Jurkat, Clone E6-1 (cell line): ENCODE measurements around the gene DDB1. TPM values are rescaled to one million over a fixed set of nuclear protein-coding genes. Genes with fewer than 3 reads are reported as not detected.
A peak's percentile ranks its signal among the peaks of the same experiment; 100 is the strongest.

Experiments
- DNase-seq: peaks from one replicate; pipeline ENCODE4 v3.0.0-alpha.2; 2011; ENCODE audit warnings: low read depth, low spot score
- H3K4me3 ChIP-seq: 2 replicates; pipeline ENCODE4 v1.5.1; 2011; ENCODE audit warnings: mild to moderate bottlenecking, low read length, control low read depth, moderate library complexity
- polyA plus RNA-seq: library from polyadenylated mRNA; unstranded; fragments of >200 nt; gene quantifications from one replicate; pipeline ENCODE4 v1.2.1, GENCODE V29; 2012; ENCODE audit warnings: missing spikeins; ENCODE audit not compliant: insufficient read length, insufficient read depth

The DDB1 gene
- 206 TPM for polyA plus RNA-seq

DNA sequence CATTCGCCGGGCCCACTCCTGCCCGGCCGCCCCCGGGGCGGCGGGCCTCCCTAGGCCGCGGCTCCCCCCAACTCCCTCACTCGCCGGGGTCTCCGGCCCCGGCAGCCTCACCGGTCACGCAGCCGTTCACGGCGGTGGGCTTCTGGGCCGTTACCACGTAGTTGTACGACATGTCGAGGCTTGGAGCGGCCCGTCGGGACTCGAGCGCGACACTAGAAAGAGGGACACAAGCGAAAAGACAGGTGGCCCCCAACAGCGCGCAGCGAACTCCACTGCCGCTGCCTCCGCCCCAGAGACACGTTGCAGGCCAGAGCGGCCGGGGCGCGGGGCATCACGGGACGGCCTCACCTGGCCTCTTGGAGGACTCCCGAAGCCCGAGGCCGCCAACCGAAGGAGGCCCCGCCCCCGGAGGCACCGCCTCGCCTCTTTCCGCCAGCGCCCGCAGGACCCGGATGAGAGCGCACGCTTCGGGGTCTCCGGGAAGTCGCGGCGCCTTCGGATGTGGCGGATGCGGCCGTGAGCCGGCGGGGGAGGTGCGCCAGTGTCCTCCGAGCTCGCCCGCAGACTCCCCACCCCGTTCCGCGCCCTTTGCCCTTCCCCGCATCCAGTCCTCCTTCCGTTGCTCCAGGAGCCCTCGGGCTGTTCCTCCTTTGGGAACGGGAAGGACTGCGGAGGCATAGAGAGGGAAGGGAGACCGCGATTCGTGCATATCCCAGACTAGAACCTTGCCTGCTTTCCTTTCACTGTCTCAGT, at the start of gene DDB1, which contains the start of gene TKFC:
TSS of gene DDB1 (minus strand) at position 309 of the 753 bp plus-strand sequence. CDS start at position 172, 137 bp downstream.
TSS of gene TKFC (plus strand) at position 432 of the 753 bp plus-strand sequence. CDS start 1,501 bp downstream, outside the sequence.
- DNase-seq, result peak; percentile 92
- peak within 1 kb of the TSS; percentile 79 for H3K4me3 ChIP-seq

DNA sequence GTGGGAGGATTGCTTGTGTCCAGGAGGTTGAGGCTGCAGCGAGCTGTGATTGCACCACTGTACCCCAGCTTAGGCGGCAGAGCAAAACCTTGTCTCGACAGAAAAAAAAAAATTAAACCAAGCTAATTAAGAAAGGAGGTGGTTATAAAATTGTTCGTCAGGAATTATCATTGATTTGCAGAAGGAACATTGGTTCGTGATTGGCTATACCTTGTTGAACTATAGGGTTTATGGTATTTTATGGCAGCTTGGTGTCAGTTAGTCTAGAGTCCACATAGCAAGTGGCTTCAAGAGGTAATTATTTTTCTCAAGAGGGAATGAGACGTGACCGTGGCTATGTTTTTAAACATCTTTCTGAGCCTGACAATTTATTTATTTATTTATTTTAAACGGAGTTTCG, 48.0 kb upstream of the DDB1 start:
- DNase-seq, result no peak
- H3K4me3 ChIP-seq, result no peak overlapping the region

DNA sequence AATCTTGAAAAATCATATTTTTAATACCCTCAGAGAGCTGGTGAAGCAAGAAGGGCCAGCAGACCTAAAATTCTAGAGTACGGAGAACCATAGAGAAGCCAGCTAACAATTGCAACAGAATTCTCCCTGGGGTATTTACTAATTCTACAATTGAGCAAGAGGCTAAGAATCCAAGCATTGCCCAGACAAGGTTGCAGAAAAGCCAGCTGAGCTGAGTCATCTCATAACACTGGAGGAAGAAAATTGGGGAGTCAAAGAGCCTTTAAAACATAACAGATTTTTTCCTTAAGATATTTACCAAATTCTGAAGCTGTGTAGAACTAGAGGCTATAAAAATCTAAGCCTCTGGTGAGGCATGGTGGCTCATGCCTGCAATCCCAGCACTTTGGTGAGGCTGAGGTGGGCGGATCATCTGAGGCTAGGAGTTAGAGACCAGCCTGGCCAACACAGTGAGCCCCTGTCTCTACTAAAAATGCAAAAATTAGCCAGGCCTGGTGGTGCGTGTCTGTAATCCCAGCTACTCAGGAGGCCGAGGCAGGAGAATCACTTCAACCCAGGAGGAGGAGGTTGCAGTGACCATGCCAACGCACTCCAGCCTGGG, 45.9 kb upstream of the DDB1 start:
- DNase-seq, result no peak
- H3K4me3 ChIP-seq, result no peak overlapping the region

DNA sequence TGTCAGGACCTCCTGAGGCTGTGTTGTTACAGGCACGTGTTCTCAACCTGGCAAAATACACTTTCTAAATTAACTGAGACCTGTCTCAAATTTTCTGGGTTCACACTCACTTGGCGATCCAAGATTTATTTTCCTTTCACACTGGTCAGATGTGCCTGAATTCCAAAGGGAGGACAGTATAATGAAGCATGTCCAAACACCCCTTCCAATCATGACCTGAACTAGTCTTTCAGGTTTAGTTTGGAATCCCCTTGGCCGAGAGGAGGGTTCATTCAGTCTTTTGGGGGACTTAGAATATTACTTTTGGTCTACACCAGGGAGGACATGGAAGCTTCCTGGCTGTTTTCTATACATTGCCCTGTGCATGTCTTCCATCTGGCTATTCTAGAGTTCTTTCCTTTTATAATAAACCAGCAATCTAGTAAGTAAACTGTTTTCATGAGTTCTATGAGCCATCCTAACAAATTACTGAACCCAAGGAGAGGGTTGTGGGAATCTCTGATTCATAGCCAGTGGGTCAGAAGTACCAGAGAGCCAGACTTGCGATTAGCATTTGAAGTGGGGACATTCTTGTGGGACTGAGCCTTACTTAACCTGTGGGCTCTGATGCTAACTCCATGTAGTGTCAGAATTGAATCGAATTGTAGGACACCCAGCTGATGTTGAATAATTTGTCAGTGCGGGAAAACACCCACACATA, 44.7 kb upstream of the DDB1 start:
- no peak for DNase-seq
- no peak overlapping the region for H3K4me3 ChIP-seq

DNA sequence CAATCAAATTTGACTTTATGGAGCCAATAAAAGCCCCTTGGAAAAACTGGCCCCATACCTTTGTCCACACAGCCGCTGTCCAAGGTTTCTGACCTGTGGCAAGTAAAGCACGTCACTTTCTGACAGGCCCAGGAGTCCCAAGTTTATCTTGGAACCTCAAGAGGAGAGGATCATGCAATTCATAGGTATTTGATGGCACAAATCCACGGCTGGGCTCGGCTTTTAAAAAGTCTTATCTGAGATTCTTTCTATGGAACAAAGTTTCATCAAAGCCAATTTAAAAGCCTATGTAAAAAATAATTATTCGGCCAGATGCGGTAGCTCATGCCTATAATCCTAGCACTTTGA, 42.8 kb upstream of the DDB1 start:
- no peak overlapping the region for H3K4me3 ChIP-seq
- no peak for DNase-seq

DNA sequence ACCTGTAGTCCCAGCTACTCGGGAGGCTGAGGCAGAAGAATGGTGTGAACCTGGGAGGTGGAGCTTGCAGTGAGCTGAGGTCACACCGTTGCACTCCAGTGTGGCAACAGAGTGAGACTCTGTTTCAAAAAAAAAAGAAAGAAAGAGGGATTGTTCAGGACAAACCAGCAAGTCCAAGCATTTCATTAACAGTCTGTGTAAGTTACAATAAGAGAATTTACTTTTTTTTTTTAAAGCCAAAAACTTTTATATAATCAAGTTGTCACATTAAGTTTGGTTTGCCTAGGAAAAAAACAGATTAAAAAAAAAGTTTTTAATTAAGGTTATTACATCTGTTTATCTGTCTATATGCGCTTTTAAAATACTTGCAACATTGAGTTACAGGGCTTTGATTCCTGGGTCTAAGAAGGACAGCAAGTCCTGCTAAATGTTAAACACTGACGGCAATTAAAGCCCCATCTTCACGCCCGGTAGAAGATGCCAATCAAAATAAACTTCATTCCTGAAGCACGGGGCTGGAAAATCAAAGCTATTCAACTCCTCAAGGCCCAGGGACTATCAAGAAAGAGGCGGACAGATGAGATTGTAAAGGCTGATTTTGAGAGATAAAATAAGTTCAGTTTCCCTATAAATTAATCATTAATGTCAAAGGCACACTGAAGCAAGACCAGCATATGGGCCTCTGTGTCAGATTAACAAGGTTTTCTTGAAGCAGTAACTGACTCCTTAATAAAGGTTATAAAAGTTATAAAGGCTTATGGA, 39.9 kb upstream of the DDB1 start:
- no peak for DNase-seq
- no peak overlapping the region for H3K4me3 ChIP-seq

DNA sequence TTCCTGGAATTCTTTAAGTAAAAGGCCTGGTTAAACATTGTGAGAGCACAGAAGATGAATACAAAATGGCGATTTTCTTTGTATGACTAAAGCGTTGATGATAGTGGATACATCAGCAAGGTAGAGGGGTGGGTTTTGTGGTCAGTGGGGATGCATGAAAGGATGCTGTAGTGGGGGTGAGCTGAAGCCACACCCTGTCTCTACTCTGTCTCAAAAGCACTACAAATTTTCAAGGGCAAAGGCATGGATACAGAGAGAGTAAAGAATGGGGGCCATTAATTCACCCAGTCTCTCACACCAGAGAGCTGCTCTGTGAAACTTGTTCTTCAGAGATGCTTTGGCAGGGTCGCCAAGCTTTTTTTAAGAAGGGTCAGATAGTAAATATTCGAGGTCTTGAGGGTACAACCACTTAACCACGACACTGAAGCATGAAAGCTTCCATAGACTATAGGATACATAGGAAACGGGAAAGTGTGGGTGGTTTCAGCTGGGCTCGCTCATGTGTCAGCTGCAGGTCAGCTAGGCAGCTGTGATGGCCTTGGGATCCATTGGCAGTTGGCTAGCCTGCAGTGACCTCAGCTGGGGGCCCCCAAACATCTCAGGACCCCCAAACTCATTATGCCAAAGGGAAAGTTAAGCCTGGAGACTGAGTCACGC, 37.6 kb upstream of the DDB1 start:
- no peak for DNase-seq
- no peak overlapping the region for H3K4me3 ChIP-seq

DNA sequence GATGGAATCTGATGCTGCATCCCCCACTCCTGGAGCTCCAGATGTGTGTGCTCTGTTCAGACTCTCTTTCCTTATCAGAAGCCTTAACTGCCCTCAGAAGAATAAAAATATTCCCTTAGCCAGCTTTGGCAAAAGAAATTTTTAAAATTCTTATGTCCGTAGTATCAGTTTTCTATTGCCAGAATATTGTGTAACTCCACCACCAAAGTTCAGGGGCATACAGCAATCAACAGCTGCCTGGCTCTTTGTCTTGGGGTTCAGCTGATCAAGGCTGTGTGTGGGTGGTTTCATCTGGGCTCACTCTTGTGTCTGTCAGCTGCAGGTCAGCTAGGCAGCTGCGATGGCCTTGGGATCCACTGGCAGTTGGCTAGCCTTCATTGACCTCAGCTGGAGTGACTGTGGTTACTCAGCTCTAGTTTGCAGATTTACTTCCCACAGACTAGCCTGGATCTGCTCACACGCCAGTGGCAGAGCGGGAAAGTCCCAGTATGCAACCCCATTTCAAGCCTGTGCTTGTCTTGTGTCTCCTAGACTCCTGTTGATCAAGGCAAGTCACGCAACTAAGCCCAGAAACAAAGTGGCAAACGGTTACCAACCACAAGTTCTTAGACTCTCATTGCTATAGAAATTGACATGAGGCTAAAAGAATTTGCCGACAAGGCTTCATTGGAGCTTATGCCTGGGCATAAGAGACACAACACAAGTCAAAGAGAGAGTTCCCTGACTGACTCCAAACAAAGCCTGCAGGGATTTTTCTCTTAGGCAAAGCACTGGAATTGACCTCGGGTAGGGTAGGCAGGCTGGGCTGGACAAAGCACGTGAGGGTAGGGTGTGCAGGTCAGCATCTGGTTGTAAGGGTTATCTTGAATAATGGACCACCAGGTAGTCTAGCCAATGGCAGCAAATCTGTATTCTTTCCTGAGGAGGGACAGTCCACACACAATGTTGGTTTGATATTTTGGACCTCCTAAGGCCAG, 36.8 kb upstream of the DDB1 start:
- H3K4me3 ChIP-seq, result no peak overlapping the region
- DNase-seq, result no peak

DNA sequence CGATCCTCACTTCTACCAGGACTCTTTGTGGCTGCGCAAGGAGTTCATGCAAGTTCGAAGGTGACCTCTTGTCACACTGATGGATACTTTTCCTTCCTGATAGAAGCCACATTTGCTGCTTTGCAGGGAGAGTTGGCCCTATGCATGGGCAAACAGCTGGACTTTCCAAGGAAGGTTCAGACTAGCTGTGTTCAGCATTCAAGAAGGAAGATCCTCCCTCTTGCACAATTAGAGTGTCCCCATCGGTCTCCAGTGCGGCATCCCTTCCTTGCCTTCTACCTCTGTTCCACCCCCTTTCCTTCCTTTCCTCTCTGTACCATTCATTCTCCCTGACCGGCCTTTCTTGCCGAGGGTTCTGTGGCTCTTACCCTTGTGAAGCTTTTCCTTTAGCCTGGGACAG, 35.7 kb upstream of the DDB1 start:
- H3K4me3 ChIP-seq, result no peak overlapping the region
- DNase-seq, result no peak

DNA sequence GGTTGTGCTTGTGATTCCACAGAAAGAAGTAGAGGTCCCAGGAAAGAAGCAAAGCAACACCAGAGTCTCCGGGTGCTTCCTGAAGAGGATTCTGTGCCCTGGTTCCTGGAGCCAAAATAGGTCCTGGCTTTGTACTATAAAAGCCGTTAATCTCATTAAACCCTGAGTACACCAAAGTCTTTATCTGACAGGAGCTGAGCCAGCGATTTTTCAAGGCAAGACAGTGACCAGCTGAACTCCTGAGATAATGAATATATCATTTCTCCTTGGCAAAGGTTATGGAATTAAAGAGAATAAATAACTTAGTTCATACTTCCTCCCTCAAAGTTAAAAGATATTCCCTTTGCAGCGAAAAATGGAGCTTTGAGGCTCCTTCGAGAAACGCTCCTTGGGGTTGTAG, 34.5 kb upstream of the DDB1 start:
- H3K4me3 ChIP-seq, result no peak overlapping the region
- no peak for DNase-seq

DNA sequence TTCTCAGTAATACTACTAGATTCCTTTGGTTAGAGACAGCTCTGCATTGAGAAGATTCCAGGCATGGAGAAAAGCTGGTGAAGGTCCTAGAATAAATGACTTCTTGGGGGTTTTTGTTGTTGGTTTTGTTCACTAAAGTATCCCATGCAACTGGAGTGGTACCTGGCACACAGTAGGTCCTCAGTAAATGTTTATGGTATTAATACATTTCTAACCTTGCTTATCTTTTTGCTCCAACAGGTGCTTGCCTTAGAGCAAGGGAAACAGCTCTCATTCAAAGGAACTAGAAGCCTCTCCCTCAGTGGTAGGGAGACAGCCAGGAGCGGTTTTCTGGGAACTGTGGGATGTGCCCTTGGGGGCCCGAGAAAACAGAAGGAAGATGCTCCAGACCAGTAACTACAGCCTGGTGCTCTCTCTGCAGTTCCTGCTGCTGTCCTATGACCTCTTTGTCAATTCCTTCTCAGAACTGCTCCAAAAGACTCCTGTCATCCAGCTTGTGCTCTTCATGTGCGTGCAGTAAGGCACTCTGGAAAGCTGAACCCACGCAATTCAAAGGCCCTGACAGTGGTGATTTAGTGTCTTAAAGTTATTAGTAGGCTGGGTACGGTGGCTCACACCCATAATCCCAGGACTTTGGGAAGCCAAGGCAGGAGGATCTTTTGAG, 31.2 kb upstream of the DDB1 start:
- no peak overlapping the region for H3K4me3 ChIP-seq
- no peak for DNase-seq

DNA sequence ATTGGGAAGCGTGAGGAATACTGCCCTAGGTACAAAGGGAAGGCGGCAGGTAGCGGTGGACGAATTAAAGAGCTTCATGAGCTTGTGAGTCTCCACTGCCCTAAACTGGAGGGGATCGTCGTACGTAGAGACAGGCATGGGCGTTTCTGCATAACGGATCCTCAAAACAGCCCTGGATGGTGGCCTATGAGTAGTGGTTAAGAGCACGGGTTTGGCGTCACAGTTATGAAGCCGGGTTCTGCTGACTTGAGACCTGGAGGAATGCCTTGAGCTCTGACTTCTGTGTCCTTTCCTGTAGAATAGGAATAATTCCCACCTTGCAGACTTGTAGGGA, 29.6 kb upstream of the DDB1 start:
- no peak for DNase-seq
- peak overlapping the region; percentile 84 for H3K4me3 ChIP-seq

DNA sequence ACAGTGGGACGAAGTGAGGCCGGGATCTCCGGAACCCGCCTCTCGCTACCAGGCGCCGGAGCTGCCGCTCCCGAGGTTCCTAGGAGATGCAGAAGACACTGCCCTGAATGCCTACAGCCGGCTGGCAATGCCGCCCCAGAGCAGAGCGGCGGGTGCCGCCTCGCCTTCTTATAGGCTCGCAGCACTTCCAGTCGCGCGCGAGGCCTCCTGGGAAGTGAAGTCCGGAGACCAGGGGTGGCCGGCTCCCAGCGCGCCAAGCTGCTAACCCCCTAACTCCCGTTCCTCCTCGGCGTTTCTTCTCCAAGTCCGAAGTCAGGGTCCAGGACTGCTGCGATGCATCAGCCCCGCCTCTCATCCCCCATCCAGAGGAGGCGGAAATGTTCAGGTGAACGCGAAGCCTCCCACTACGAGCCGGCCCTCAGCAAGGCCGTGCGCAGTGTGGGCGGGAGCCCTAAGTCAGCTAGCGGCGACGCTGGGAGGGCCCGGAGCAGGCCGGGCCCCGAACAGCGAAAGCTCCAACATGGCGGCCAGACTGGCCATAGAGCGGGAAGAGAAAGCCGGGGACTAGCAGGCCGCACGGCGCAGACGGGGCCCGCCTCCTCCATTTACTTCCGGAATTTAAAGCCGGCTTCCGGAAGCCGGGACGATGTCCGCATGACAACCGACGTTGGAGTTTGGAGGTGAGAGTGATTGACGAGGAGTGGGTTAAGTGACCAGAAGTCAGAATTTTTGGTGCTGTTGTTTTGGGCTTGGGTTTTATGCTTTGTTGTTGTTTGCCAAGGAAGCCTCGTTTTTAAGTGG, 29.0 kb upstream of the DDB1 start, which contains the start of the genes CYB561A3 and TMEM138:
TSS of gene CYB561A3 (minus strand) at position 142 of the 801 bp plus-strand sequence. CDS start 5,169 bp downstream, outside the sequence.
TSS of gene TMEM138 (plus strand) at position 634 of the 801 bp plus-strand sequence. CDS start 2,017 bp downstream, outside the sequence.
- DNase-seq, result peak; percentile 91
- peak within 1 kb of the TSS; percentile 84 for H3K4me3 ChIP-seq

DNA sequence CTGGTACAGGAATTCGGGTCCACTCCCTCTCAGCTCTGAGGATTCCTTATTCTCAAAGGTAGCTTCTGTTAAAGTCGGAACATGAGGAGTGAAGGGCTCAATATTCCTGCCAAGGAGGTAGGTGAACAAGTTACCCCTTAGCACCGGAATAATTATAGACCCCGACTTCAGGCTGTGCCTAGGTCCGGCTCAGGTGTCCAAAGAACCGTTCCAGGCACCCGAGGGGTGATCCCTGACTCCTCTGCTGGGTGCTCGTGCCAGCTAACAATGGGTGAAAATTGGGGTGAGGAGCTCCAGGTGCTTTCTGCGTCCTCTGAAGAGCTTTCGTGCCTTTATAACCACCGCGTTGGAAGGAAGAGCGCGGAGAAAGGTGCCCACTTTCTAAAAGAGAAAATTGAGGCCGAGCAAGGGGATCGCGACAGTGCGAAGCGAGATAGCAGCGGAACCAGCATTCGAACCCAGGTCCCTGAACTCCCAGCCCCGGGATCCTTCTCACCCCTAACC, 28.4 kb upstream of the DDB1 start:
- H3K4me3 ChIP-seq, result peak overlapping the region; percentile 84
- no peak for DNase-seq

DNA sequence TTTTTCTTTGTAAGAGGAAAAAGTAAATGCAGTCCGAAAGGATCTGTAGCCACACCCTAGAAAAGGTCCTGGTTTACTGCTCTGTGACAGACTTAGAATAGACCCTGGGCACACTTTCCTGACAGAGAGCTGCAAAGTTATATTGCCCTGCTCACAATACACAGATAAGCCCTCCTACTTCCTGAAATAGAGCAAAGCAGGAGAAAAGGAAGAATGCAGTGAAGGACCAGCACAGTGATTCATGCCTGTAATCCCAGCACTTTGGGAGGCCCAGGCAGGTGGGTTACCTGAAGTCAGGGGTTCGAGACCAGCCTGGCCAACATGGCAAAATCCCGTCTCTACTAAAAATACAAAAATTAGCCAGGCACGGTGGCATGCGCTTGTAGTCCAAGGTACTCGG, 26.6 kb upstream of the DDB1 start:
- H3K4me3 ChIP-seq, result no peak overlapping the region

DNA sequence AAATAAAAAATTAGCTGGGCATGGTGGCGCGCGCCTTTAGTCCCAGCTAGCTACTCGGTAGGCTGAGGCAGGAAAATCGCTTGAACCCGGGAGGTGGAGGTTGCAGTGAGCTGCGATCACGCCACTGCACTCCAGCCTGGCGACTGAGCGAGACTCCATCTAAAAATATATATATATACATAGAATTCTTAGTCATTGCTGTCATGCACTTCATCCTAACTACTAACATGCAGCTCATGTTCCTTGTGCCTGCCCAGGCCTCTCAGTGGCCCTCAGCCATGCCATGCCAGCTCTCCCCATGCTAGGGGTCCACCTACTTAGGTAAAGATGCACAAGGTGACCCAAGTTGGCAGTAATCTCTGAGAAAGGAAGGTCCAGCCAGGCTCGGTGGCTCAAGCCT, 25.7 kb upstream of the DDB1 start:
- H3K4me3 ChIP-seq, result no peak overlapping the region
- no peak for DNase-seq

More for the DNA sequence above, 26.6 kb upstream of the DDB1 start:
- no peak for DNase-seq
